HCT116 (cell line): Measurements from ENCODE around the gene NR6A1. TPM values are rescaled to one million over a fixed set of nuclear protein-coding genes. Genes with fewer than 3 reads are reported as not detected.

ENCODE experiments used
- ATAC-seq: fragments of 200-7000 bp; cut with Tn5 transposase; 2 replicates; pipeline ENCODE4 v1.9.1; 2020; ENCODE audit warnings: mild to moderate bottlenecking, moderate library complexity
- BruUV-seq: library from RNA; stranded (reverse); fragments of 400-500 nt; replicated peaks from 2 replicates; lab custom pipeline; 2021; lab: Mats Ljungman, UMichigan
- CTCF ChIA-PET: fragments of 300-600 bp; sonication (Branson Sonifier 250); formaldehyde crosslinking; loops from one replicate; lab custom pipeline; 2021; ENCODE audit warnings: antibody characterized with exemption; lab: Charles Lee
- POLR2A ChIA-PET: fragments of 300-600, 350-600 bp; sonication (Branson Sonifier 250); formaldehyde crosslinking; loops from one replicate; lab custom pipeline; 2021; ENCODE audit warnings: antibody characterized with exemption; lab: Charles Lee
- RAD21 ChIA-PET, 2 experiments: fragments of 300-600 bp; sonication (Branson Sonifier 250); formaldehyde crosslinking; loops; one replicate each; lab custom pipeline; 2023; ENCODE audit warnings: low total read pairs in 2 of 2; ENCODE audit not compliant: uncharacterized antibody in 2 of 2, unreplicated experiment in 2 of 2, low non-redundant PET in 1 of 2; lab: Charles Lee
- DNase-seq: peaks from one replicate; pipeline ENCODE4 v3.0.0-alpha.2; 2010; ENCODE audit warnings: low read depth, low spot score
- H2AFZ ChIP-seq: fragments of 200-600 bp; shearing (Covaris generic), sonication (generic); 2 replicates; pipeline ENCODE4 v1.6.1; 2017; ENCODE audit warnings: low read depth, mixed run types, mixed read lengths, antibody characterized with exemption, low read length; ENCODE audit not compliant: poor library complexity, severe bottlenecking
- H3K27ac ChIP-seq: 2 replicates; pipeline ENCODE4 v1.5.1; 2012; ENCODE audit warnings: low read depth, low read length
- H3K27me3 ChIP-seq: fragments of 200-600 bp; sonication (generic); 2 replicates; pipeline ENCODE4 v1.6.1; 2016; ENCODE audit warnings: mixed run types, low read length, mixed read lengths; ENCODE audit not compliant: insufficient read depth
- H3K36me3 ChIP-seq, 2 experiments: fragments of 200-500 bp in 1 of 2; fragments of 200-600 bp in 1 of 2; sonication (Bioruptor generic) in 1 of 2; sonication (generic) in 1 of 2; 2 replicates each; pipeline versions ENCODE4 v1.5.1 to v1.6.1; 2014 to 2016; ENCODE audit warnings: low read length in 2 of 2, inconsistent platforms in 1 of 2, mixed read lengths in 1 of 2, mixed run types in 1 of 2; ENCODE audit not compliant: insufficient read depth in 2 of 2, control insufficient read depth in 1 of 2
- H3K4me1 ChIP-seq, 2 experiments: fragments of 200-600 bp in 1 of 2; sonication (generic) in 1 of 2; 2 replicates each; pipeline versions ENCODE4 v1.5.1 to v1.6.1; 2012 to 2017; ENCODE audit warnings: low read length in 2 of 2, inconsistent platforms in 1 of 2, mild to moderate bottlenecking in 1 of 2, mixed read lengths in 1 of 2, mixed run types in 1 of 2, moderate library complexity in 1 of 2; ENCODE audit not compliant: insufficient read depth in 2 of 2, control insufficient read depth in 1 of 2
- H3K4me2 ChIP-seq: fragments of 200-600 bp; sonication (generic); 2 replicates; pipeline ENCODE4 v1.6.1; 2017; ENCODE audit warnings: mixed run types, low read length, mixed read lengths
- H3K4me3 ChIP-seq, 2 experiments: fragments of 200-600 bp in 1 of 2; sonication (generic) in 1 of 2; replicated peaks in 1 of 2; 2 replicates each; pipeline ENCODE4 v1.5.1; 2011 to 2016; ENCODE audit warnings: low read length in 2 of 2, control low read depth in 1 of 2, low read depth in 1 of 2, mild to moderate bottlenecking in 1 of 2, mixed read lengths in 1 of 2, mixed run types in 1 of 2
- H3K79me2 ChIP-seq: fragments of 200-600 bp; sonication (generic); 2 replicates; pipeline ENCODE4 v1.6.1; 2017; ENCODE audit warnings: mild to moderate bottlenecking, mixed run types, low read length, moderate library complexity, mixed read lengths; ENCODE audit not compliant: insufficient read depth
- H3K9ac ChIP-seq: fragments of 200-600 bp; sonication (generic); 2 replicates; pipeline ENCODE4 v1.6.1; 2016; ENCODE audit warnings: low read length, mixed read lengths
- H3K9me2 ChIP-seq: fragments of 200-600 bp; sonication (generic), shearing (Covaris generic); 2 replicates; pipeline ENCODE4 v1.6.1; 2017; ENCODE audit warnings: mixed run types, mild to moderate bottlenecking, moderate library complexity; ENCODE audit not compliant: insufficient read depth
- H3K9me3 ChIP-seq, 2 experiments: fragments of 200-500 bp in 1 of 2; fragments of 200-600 bp in 1 of 2; sonication (Bioruptor generic) in 1 of 2; sonication (generic) in 1 of 2; 2 replicates each; pipeline ENCODE4 v1.6.1; 2014 to 2017; ENCODE audit warnings: low read length in 2 of 2, mixed read lengths in 2 of 2, inconsistent platforms in 1 of 2, low read depth in 1 of 2, mild to moderate bottlenecking in 1 of 2, mixed run types in 1 of 2, moderate library complexity in 1 of 2; ENCODE audit not compliant: control insufficient read depth in 1 of 2, insufficient read depth in 1 of 2
- H4K20me1 ChIP-seq: fragments of 200-600 bp; sonication (generic), shearing (Covaris generic); 2 replicates; pipeline ENCODE4 v1.6.1; 2017; ENCODE audit warnings: mixed run types, mild to moderate bottlenecking, moderate library complexity; ENCODE audit not compliant: insufficient read depth
- ATF3 ChIP-seq: IDR thresholded peaks from 2 replicates; pipeline ENCODE4 v1.6.1; 2012
- CBX3 ChIP-seq: IDR thresholded peaks from 2 replicates; pipeline ENCODE4 v1.6.1; 2012; ENCODE audit warnings: low read depth
- CTCF ChIP-seq, 3 experiments: fragments of 200-600 bp in 1 of 3; sonication (generic) in 1 of 3; IDR thresholded peaks in 2 of 3; conservative IDR thresholded peaks in 1 of 3; 2 replicates each; pipeline ENCODE4 v1.5.1; 2012 to 2017; ENCODE audit warnings: low read depth in 2 of 3, low read length in 2 of 3, antibody characterized with exemption in 1 of 3, borderline replicate concordance in 1 of 3, control low read depth in 1 of 3, mild to moderate bottlenecking in 1 of 3, mixed read lengths in 1 of 3, mixed run types in 1 of 3, moderate library complexity in 1 of 3; ENCODE audit not compliant: insufficient read depth in 1 of 3
- ELF1 ChIP-seq: IDR thresholded peaks from 2 replicates; pipeline ENCODE4 v1.6.1; 2012; ENCODE audit warnings: low read depth, borderline replicate concordance
- FOSL1 ChIP-seq: IDR thresholded peaks from 2 replicates; pipeline ENCODE4 v1.6.1; 2012; ENCODE audit warnings: low read depth
- JUND ChIP-seq: IDR thresholded peaks from 2 replicates; pipeline ENCODE4 v1.6.1; 2012
- MAX ChIP-seq: IDR thresholded peaks from 2 replicates; pipeline ENCODE4 v1.6.1; 2012
- POLR2A ChIP-seq: IDR thresholded peaks from 2 replicates; pipeline ENCODE4 v1.7.0; 2011; ENCODE audit warnings: borderline replicate concordance; ENCODE audit not compliant: insufficient read depth, insufficient read length; ENCODE audit errors: extremely low read depth
- POLR2AphosphoS5 ChIP-seq: IDR thresholded peaks from 2 replicates; pipeline ENCODE4 v1.6.1; 2011; ENCODE audit warnings: mild to moderate bottlenecking, low read depth, low read length, moderate library complexity
- RAD21 ChIP-seq: IDR thresholded peaks from 2 replicates; pipeline ENCODE4 v1.6.1; 2012; ENCODE audit warnings: low read depth, mild to moderate bottlenecking
- REST ChIP-seq: IDR thresholded peaks from 2 replicates; pipeline ENCODE4 v1.6.1; 2012; ENCODE audit warnings: low read depth
- SIN3A ChIP-seq: IDR thresholded peaks from 2 replicates; pipeline ENCODE4 v1.6.1; 2012; ENCODE audit warnings: low read depth
- SP1 ChIP-seq: IDR thresholded peaks from 2 replicates; pipeline ENCODE4 v1.6.1; 2012; ENCODE audit warnings: low read depth
- TCF7L2 ChIP-seq: IDR thresholded peaks from 2 replicates; pipeline ENCODE4 v1.7.0; 2011; ENCODE audit warnings: borderline replicate concordance, inconsistent platforms; ENCODE audit not compliant: insufficient read depth, insufficient read length; ENCODE audit errors: extremely low read depth
- YY1 ChIP-seq: IDR thresholded peaks from 2 replicates; pipeline ENCODE4 v1.6.1; 2011; ENCODE audit warnings: low read length, low read depth, moderate library complexity, mild to moderate bottlenecking; ENCODE audit not compliant: insufficient replicate concordance; ENCODE audit errors: extremely low read depth
- ZBTB33 ChIP-seq: IDR thresholded peaks from 2 replicates; pipeline ENCODE4 v1.6.1; 2011; ENCODE audit warnings: mild to moderate bottlenecking, low read length, moderate library complexity; ENCODE audit not compliant: insufficient replicate concordance; ENCODE audit errors: extremely low read depth
- ZFX ChIP-seq: fragments of 450-650 bp; IDR thresholded peaks from 2 replicates; pipeline ENCODE4 v1.6.1; 2017
- intact Hi-C: fragments of 100-400 bp; cut with micrococcal nuclease; formaldehyde crosslinking; loops from 2 replicates; pipeline ENCODE4 v1.10.0; 2022
- total RNA-seq: library from RNA; stranded (reverse); gene quantifications from one replicate; pipeline ENCODE4 v1.2.1, GENCODE V29; 2021; ENCODE audit not compliant: unreplicated experiment

The NR6A1 gene
- total RNA-seq, 1 experiment from 2014 or later = 9.9 TPM

GRCh38 chr9:124784509-124784908 is 13.4 kb upstream of the NR6A1 start:
- BruUV-seq = no TSS peak
- intact Hi-C loops = no loop called here
- TF ChIP-seq SIN3A (no peak), POLR2A (no peak), CBX3 (no peak), FOSL1 (no peak), JUND (no peak), YY1 (no peak), MAX (no peak), SP1 (no peak), CTCF (IDR thresholded peaks at IDR 0.05 in 2 of 3, conservative IDR thresholded peaks at IDR 0.05 in 1 of 3; ENCODE audit: borderline replicate concordance in 1 of 3, insufficient read depth in 1 of 3, low read depth in 2 of 3, low read length in 2 of 3) (no peak), ZFX (no peak), TCF7L2 (no peak), REST (no peak), RAD21 (no peak), ZBTB33 (no peak), POLR2AphosphoS5 (no peak), ATF3 (no peak), ELF1 (no peak)
- ATAC-seq (no peak), DNase-seq (no peak)
- ChIA-PET RAD21 (no interaction called here), CTCF (interaction anchor here (0.7 kb wide), 1 partner anchor 10 kb away, joined by 4 read pairs; no protein-coding TSS in a partner anchor), POLR2A (no interaction called here)
- no peak overlapping the region for H3K9ac ChIP-seq
- H3K9me2 ChIP-seq = no peaks in the 10 kb centered on the region
- no peaks in the 10 kb centered on the region for H3K79me2 ChIP-seq
- H3K9me3 ChIP-seq = no peaks in the 10 kb centered on the region
- H3K4me1 ChIP-seq = peaks cover 3 to 12% of the 10 kb centered on the region in 2 experiments; a peak in 3 of 4 replicates
- H3K27ac ChIP-seq = no peak overlapping the region
- H4K20me1 ChIP-seq = no peaks in the 10 kb centered on the region
- no peaks in the 10 kb centered on the region for H3K36me3 ChIP-seq
- no peak overlapping the region for H3K4me3 ChIP-seq
- no peak overlapping the region for H2AFZ ChIP-seq
- H3K4me2 ChIP-seq = no peak overlapping the region
- H3K27me3 ChIP-seq = no peaks in the 10 kb centered on the region
